GM21423 (cell line): ENCODE data around the gene MSRB2.

Experiments
- ATAC-seq: cut with Tn5 transposase; IDR thresholded peaks from one replicate; pipeline ENCODE4 v1.9.1; 2021; ENCODE audit warnings: mild to moderate bottlenecking, moderate library complexity; ENCODE audit not compliant: unreplicated experiment

Gene MSRB2

DNA sequence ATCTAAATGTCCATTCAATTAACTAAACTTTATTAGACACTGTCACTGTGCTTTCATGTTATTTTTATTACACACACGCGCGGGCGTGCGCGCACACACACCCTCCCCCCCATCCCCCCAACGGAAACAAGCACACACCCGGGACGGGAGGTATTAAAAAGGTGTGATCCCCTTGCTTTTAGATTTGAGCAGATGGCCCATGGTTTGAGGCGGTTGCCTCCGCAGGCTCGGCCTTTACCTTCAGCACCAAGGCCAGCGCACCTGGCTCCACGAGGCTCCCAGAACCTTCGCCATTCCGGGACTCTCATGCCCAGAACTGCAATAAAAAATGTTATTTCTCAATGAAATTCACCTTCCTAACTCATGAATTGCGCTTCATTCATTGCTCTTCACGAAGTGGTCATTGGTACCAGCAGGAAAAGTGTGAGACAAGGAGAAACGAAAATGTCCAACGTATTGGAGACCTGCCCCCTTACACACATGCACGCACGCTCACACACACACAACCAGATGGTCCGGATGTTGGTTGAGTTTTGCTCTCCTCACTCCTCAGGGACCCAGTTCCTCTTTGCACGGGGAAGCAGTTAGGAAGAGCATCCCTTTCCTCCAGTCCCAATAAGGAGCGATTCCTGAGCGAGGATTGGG, 76.0 kb downstream of the MSRB2 start:
- ATAC-seq = no peak
